MCF 10A (cell line): Measurements from ENCODE around the gene C6orf163. TPM values are rescaled to one million over a fixed set of nuclear protein-coding genes. Genes with fewer than 3 reads are reported as not detected.

Experiments used
- BruUV-seq: library from RNA; stranded (reverse); fragments of 400-500 nt; replicated peaks from 2 replicates; lab custom pipeline; 2021; lab: Mats Ljungman, UMichigan
- CTCF ChIA-PET: fragments of 300-600 bp; sonication (Branson Sonifier 250); formaldehyde crosslinking; extraction: SDS; loops from one replicate; lab custom pipeline; 2021; ENCODE audit warnings: antibody characterized with exemption, inconsistent platforms; lab: Yijun Ruan, JAX
- POLR2A ChIA-PET: fragments of 300-600, 350-650 bp; sonication (Branson Sonifier 250); formaldehyde crosslinking; extraction: SDS; loops from one replicate; lab custom pipeline; 2020; ENCODE audit warnings: antibody characterized with exemption, inconsistent platforms; lab: Yijun Ruan, JAX
- DNase-seq: peaks from one replicate; pipeline ENCODE4 v3.0.0-alpha.2; 2018; ENCODE audit not compliant: unreplicated experiment
- H3K27ac Mint-ChIP-seq: one replicate; pipeline ENCODE4 v1.8.0; 2022; ENCODE audit warnings: mild to moderate bottlenecking, low read depth, mixed read lengths; ENCODE audit not compliant: unreplicated experiment
- H3K27me3 Mint-ChIP-seq: one replicate; pipeline ENCODE4 v1.8.0; 2022; ENCODE audit warnings: mixed read lengths; ENCODE audit not compliant: insufficient read depth, unreplicated experiment
- H3K36me3 Mint-ChIP-seq: one replicate; pipeline ENCODE4 v1.8.0; 2022; ENCODE audit warnings: mild to moderate bottlenecking, moderate library complexity, mixed read lengths; ENCODE audit not compliant: insufficient read depth, unreplicated experiment
- H3K4me1 Mint-ChIP-seq: one replicate; pipeline ENCODE4 v1.8.0; 2022; ENCODE audit warnings: mixed read lengths; ENCODE audit not compliant: insufficient read depth, unreplicated experiment
- H3K4me3 Mint-ChIP-seq: one replicate; pipeline ENCODE4 v1.8.0; 2022; ENCODE audit warnings: mild to moderate bottlenecking, moderate library complexity, mixed read lengths; ENCODE audit not compliant: unreplicated experiment
- H3K9me3 Mint-ChIP-seq: one replicate; pipeline ENCODE4 v1.8.0; 2022; ENCODE audit warnings: mixed read lengths; ENCODE audit not compliant: unreplicated experiment
- CTCF ChIP-seq: fragments of 200-600 bp; IDR thresholded peaks from one replicate; pipeline ENCODE4 v1.8.0; 2022; ENCODE audit warnings: antibody characterized with exemption, mild to moderate bottlenecking; ENCODE audit not compliant: unreplicated experiment
- intact Hi-C: fragments of 100-400 bp; cut with micrococcal nuclease; formaldehyde crosslinking; loops from 2 replicates; pipeline ENCODE4 v1.14.1; 2022
- total RNA-seq: library from RNA; stranded (reverse); gene quantifications from 2 replicates; pipeline ENCODE4 v1.2.3, GENCODE V29; 2022

The C6orf163 gene
- total RNA-seq, 1 experiment from 2014 or later: 1.0 TPM

- Mint-ChIP-seq H3K27ac (no peak overlapping the region), H3K36me3 (no peaks in the 10 kb centered on the region), H3K4me1 (no peaks in the 10 kb centered on the region), H3K27me3 (no peaks in the 10 kb centered on the region), H3K9me3 (no peaks in the 10 kb centered on the region), H3K4me3 (no peak overlapping the region)
- CTCF ChIA-PET: interaction anchor here (0.9 to 1.4 kb wide), 2 partner anchors 10 to 46 kb away, joined by 3 read pairs; no protein-coding TSS in a partner anchor
- no TSS peak for BruUV-seq
- POLR2A ChIA-PET: no interaction called here
- no peak for TF ChIP-seq CTCF
- no peak for DNase-seq
- intact Hi-C loops: no loop called here
Observed at GRCh38 chr6:87342829-87343228, 1.8 kb upstream of the C6orf163 start.

- H3K36me3 Mint-ChIP-seq: no peaks in the 10 kb centered on the region
- H3K27ac Mint-ChIP-seq: no peak overlapping the region
- DNase-seq: no peak
- intact Hi-C loops: no loop called here
- BruUV-seq: no TSS peak
- CTCF ChIA-PET: no interaction called here
- TF ChIP-seq CTCF: no peak
- POLR2A ChIA-PET: interaction anchor here (0.9 kb wide), 1 partner anchor 56 kb away, joined by 3 read pairs; no protein-coding TSS in a partner anchor
- H3K9me3 Mint-ChIP-seq: no peaks in the 10 kb centered on the region
- no peak overlapping the region for H3K4me3 Mint-ChIP-seq
- H3K4me1 Mint-ChIP-seq: no peaks in the 10 kb centered on the region
- H3K27me3 Mint-ChIP-seq: no peaks in the 10 kb centered on the region
Observed at GRCh38 chr6:87346700-87347099, 2.1 kb downstream of the C6orf163 start.

- Mint-ChIP-seq H3K4me3 (no peak overlapping the region), H3K36me3 (no peaks in the 10 kb centered on the region), H3K27me3 (no peaks in the 10 kb centered on the region), H3K4me1 (no peaks in the 10 kb centered on the region), H3K9me3 (no peaks in the 10 kb centered on the region), H3K27ac (no peak overlapping the region)
- TF ChIP-seq CTCF: no peak
- DNase-seq: no peak
- POLR2A ChIA-PET: no interaction called here
- no TSS peak for BruUV-seq
- intact Hi-C loops: no loop called here
- CTCF ChIA-PET: no interaction called here
Observed at GRCh38 chr6:87349896-87350295, 5.3 kb downstream of the C6orf163 start.

GRCh38 chr6:87350516-87350915 lies 5.9 kb downstream of the C6orf163 start:
- ChIA-PET CTCF (interaction anchor here (0.6 kb wide), 2 partner anchors 14 to 42 kb away, joined by 3 to 6 read pairs; no protein-coding TSS in a partner anchor), POLR2A (no interaction called here)
- no peak for DNase-seq
- Mint-ChIP-seq H3K27ac (no peak overlapping the region), H3K27me3 (no peaks in the 10 kb centered on the region), H3K4me3 (no peak overlapping the region), H3K36me3 (no peaks in the 10 kb centered on the region), H3K9me3 (no peaks in the 10 kb centered on the region), H3K4me1 (no peaks in the 10 kb centered on the region)
- intact Hi-C loops: no loop called here
- no TSS peak for BruUV-seq
- no peak for TF ChIP-seq CTCF
